ENCODE measurements around the gene PDZD4. TPM values are rescaled to one million over a fixed set of nuclear protein-coding genes. Genes with fewer than 3 reads are reported as not detected.

PDZD4 gene
- polyA plus RNA-seq, 1 of the 3 experiments (the other 2 are of a cell fraction), result 1.9 TPM

GRCh38 chrX:153861733-153862310 lies 31.5 kb upstream of the PDZD4 start (continued):
- no peak for TF ChIP-seq ZBTB33 (IDR thresholded peaks at IDR 0.05; ENCODE audit: borderline replicate concordance, low read depth)
- TF ChIP-seq EZH2phosphoT487 (IDR thresholded peaks at IDR 0.05; ENCODE audit: borderline replicate concordance, low read depth), result no peak
- no peak for TF ChIP-seq GATA2 (CRISPR knock-in tag; IDR thresholded peaks at IDR 0.05)
- TF ChIP-seq SIN3A (IDR thresholded peaks at IDR 0.05; ENCODE audit: borderline replicate concordance, low read depth, low read length), result no peak
- TF ChIP-seq FOXM1 (IDR thresholded peaks at IDR 0.05; ENCODE audit: low read depth), result no peak
- TF ChIP-seq MEF2A (IDR thresholded peaks at IDR 0.05; ENCODE audit: borderline replicate concordance, low read depth), result no peak
- TF ChIP-seq NFIC (IDR thresholded peaks at IDR 0.05; ENCODE audit: borderline replicate concordance), result no peak

GRCh38 chrX:153861151-153861550 lies 30.8 kb upstream of the PDZD4 start:
- Histone ChIP-seq H3K27ac (ENCODE audit: low read depth in 2 of 2, low read length in 1 of 2) (no peak overlapping the region), H3K27me3 (ENCODE audit: insufficient read depth) (peaks cover 25% of the 10 kb centered on the region), H3K9ac (no peak overlapping the region), H3K4me1 (ENCODE audit: control insufficient read depth in 1 of 2, insufficient read depth in 2 of 2, low read depth in 1 of 2, low read length in 1 of 2) (no peaks in the 10 kb centered on the region), H4K20me1 (ENCODE audit: insufficient read depth) (no peaks in the 10 kb centered on the region), H3K4me2 (no peak overlapping the region), H3F3A (replicated peaks; ENCODE audit: insufficient read depth) (no peaks in the 10 kb centered on the region), H2AFZ (ENCODE audit: low read depth) (no peak overlapping the region), H3K79me2 (ENCODE audit: insufficient read depth) (no peaks in the 10 kb centered on the region), H3K9me2 (no peaks in the 10 kb centered on the region), H3K36me3 (replicated peaks in 1 of 2; ENCODE audit: control insufficient read depth in 1 of 2, insufficient read depth in 2 of 2, low read length in 1 of 2) (no peaks in the 10 kb centered on the region), H3K4me3 (ENCODE audit: low read depth in 2 of 2, low read length in 1 of 2) (no peak overlapping the region), H3K9me3 (no peaks in the 10 kb centered on the region)
- 71% methylated on average over 10 of the region's 10 CpGs for WGBS (ENCODE audit: low lambda C conversion rate)
- no peak for TF ChIP-seq SMC3 (IDR thresholded peaks at IDR 0.05; ENCODE audit: low read depth, low read length)
- TF ChIP-seq MXI1 (IDR thresholded peaks at IDR 0.05; ENCODE audit: low read depth, low read length), result no peak
- TF ChIP-seq FOXJ3 (CRISPR knock-in tag; IDR thresholded peaks at IDR 0.05), result no peak
- no peak for TF ChIP-seq YY1 (IDR thresholded peaks at IDR 0.05; ENCODE audit: low read depth)
- TF ChIP-seq FOSL2 (IDR thresholded peaks at IDR 0.05; ENCODE audit: borderline replicate concordance, low read depth), result no peak
- no peak for TF ChIP-seq RCOR1 (IDR thresholded peaks at IDR 0.05; ENCODE audit: low read length)
- TF ChIP-seq USF2 (IDR thresholded peaks at IDR 0.05; ENCODE audit: borderline replicate concordance, low read depth, low read length), result no peak
- no peak for TF ChIP-seq GATA2 (CRISPR knock-in tag; IDR thresholded peaks at IDR 0.05)
- POLR2A ChIA-PET, result no interaction called here
- CTCF ChIA-PET, result no interaction called here
- no peak for DNase-seq
